Measurements from ENCODE around the gene LHPP.

Gene LHPP

DNA sequence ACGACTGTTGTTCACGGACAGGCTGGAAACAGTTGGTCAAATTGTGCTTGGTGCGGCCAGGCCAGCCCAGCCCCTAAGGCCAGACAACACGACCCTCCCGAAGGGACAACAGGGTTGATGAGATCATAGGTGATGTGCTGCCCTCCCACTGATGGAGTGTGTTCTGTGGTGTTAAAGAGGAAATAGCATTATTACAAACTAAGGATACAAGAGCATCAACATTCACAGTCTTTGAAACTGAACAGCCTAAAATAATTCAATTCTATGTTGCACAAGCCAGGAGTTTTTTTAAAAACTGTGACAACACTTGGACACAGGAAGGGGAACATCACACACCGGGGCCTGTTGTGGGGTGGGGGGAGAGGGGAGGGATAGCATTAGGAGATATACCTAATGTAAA is 194.9 kb downstream of the LHPP start:
- Mint-ChIP-seq H3K36me3 (ENCODE audit: low read depth) (no peaks in the 10 kb centered on the region), H3K4me1 (ENCODE audit: low read depth) (peaks cover 70% of the 10 kb centered on the region), H3K27ac (peak overlapping the region; percentile 9), H3K27me3 (no peaks in the 10 kb centered on the region), H3K9me3 (no peaks in the 10 kb centered on the region), H3K4me3 (no peak overlapping the region)

DNA sequence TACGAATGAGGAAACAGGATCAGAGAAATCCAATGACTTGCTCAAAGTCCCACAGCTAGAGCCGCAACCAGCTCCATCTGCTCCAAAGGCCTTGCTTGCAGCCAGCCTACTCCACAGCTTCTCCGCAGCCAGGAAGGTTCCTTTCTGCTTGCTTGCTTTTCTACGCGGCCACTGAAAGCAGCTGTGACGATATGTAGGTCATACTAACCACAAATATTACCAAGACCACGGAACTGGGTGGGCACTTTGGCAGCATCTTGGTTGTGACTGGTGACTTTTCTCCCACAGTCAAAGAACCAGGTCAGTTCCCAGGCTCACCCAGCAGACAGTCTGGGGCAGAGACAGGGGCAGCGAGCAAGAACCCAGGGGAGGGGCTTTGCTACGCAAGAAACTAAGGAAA is 196.2 kb downstream of the LHPP start:
- Mint-ChIP-seq H3K4me3 (no peak overlapping the region), H3K27me3 (no peaks in the 10 kb centered on the region), H3K36me3 (ENCODE audit: low read depth) (no peaks in the 10 kb centered on the region), H3K9me3 (no peaks in the 10 kb centered on the region), H3K27ac (no peak overlapping the region), H3K4me1 (ENCODE audit: low read depth) (peaks cover 65% of the 10 kb centered on the region)

DNA sequence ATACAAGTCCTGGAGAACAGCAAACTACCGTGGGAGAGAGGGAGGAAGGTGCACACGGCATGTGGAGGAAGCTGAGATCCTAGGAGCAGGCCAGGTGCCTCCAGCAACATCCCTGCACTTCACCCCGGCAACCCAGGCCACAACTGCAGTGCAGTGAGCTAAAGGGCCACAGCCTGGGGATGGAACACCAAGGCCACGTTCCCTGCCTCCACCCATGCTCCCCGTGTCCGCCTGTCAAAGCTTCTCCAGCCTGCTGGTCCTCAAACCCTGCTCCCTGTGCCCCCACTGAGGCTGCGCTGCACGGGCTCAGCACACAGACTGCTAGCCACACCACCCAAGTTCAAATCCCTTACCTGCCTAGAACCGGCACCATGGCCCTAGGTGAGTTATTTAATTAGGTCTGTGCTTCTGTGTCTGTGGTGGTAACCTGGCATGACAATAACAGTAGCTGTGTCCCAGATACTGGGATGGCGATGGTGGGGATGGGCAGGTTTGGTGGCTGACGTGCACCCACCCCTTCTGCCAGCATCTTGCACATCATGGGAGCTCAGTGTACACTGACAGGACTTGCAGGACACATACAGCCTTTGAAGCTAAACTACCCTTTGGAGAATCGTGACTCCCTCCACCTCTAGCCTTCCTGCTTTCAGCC is 197.1 kb downstream of the LHPP start:
- peak overlapping the region; percentile 52 for H3K27ac Mint-ChIP-seq
- no peak overlapping the region for H3K4me3 Mint-ChIP-seq
- no peaks in the 10 kb centered on the region for H3K36me3 Mint-ChIP-seq (ENCODE audit: low read depth)
- H3K9me3 Mint-ChIP-seq: no peaks in the 10 kb centered on the region
- H3K27me3 Mint-ChIP-seq: no peaks in the 10 kb centered on the region
- H3K4me1 Mint-ChIP-seq (ENCODE audit: low read depth): peaks cover 60% of the 10 kb centered on the region

DNA sequence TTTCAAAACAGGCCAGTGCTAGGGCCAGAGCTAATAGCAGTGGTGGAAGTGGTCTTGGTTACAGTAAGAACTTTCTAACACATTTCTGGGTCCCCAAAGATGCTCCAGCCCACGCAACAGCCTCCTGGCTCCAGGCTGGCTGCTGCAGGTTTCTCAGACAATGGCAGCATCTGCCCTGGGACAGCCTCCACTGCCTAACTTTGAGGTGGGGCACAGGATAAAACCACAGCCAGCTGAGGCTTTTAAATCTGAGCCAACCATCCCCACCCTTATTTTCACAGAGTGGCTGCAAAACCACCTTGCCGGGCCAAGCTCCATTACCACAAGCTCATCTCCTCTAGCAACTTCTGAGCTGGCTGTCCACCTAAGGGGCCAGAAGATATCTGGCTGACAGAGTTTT is 197.8 kb downstream of the LHPP start:
- Mint-ChIP-seq H3K4me1 (ENCODE audit: low read depth) (peaks cover 57% of the 10 kb centered on the region), H3K27ac (no peak overlapping the region), H3K9me3 (no peaks in the 10 kb centered on the region), H3K36me3 (ENCODE audit: low read depth) (no peaks in the 10 kb centered on the region), H3K4me3 (no peak overlapping the region), H3K27me3 (no peaks in the 10 kb centered on the region)

DNA sequence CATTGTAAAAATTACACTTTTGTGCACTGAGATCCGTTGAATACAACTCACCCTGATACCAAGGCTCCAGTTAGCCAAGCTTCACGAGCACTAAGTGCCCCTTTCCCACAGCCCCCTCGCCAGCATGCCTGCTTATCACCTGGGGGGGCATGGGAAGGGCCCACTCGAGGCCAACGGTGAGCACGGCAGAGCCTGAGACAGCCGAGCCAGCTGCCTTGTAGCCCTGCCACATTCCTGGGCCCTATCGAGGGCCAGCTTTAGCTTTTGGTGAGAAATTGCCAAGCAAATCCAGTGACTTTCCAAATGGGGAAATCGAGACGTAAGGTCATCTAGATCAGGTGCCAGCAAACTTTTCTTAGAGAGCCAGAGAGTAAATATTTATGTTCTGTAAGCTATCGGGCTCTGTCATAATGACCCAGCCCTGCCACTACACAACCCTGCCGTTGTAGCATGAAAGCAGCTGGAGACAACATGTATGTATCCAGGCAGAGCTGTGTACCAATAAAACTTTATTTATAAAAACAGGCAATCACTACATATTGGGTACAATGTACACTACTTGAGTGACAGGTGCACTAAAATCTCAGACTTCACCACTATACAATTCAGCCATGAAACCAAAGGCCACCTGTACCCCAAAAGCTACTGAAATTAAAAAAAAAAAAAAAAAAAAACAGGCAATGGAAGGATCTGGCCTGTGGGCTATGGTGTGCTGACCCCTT is 198.9 kb downstream of the LHPP start:
- no peaks in the 10 kb centered on the region for H3K27me3 Mint-ChIP-seq
- H3K9me3 Mint-ChIP-seq: no peaks in the 10 kb centered on the region
- H3K27ac Mint-ChIP-seq: no peak overlapping the region
- H3K36me3 Mint-ChIP-seq (ENCODE audit: low read depth): no peaks in the 10 kb centered on the region
- no peak overlapping the region for H3K4me3 Mint-ChIP-seq
- peaks cover 48% of the 10 kb centered on the region for H3K4me1 Mint-ChIP-seq (ENCODE audit: low read depth)

DNA sequence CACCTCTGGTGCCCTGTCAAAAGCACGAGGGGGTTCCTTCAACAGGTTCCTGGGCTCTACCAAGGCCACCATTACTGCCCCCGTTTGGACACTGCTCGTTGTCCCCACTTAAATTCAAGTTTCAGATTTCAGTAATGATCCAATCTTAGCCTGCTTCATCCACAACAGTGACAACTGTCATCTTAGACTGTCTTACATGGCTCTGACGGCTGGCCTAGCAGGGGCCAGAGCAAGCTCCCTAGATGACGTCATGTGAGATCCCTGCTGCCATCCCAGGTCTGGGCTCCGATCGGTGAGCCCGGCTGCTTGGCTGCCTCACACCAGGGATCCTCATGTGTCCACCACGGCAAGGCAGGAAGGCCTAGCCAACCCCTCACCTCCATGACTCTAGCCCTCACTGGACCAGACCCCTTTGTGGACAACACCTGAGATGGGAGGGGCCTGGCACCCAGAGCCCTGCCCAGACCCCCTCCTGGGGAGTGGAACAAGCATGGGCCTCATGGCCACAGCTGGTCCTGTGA is 200.1 kb downstream of the LHPP start:
- Mint-ChIP-seq H3K27ac (peak overlapping the region; percentile 78), H3K27me3 (no peaks in the 10 kb centered on the region), H3K4me3 (no peak overlapping the region), H3K4me1 (ENCODE audit: low read depth) (peaks cover 43% of the 10 kb centered on the region), H3K9me3 (no peaks in the 10 kb centered on the region), H3K36me3 (ENCODE audit: low read depth) (no peaks in the 10 kb centered on the region)

DNA sequence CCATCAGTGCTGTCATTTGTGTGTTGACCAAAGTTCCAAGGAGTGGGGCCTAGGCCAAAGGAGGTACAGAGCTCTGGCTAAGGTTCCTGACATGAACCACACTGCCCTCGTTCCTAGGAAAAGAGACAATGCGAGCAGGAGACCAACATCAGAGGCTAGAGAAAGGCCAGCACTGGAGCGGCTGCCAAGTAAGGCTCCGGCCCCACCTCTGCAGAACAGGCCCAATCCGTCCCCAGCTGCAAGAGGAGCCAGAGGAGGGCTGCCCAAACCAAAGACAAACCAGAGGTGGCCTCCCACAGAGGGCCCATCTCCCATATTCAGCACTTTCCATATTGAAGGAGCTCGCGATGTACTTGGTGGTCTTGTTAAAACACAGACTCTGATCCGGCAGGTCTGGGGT is 201.6 kb downstream of the LHPP start:
- Mint-ChIP-seq H3K36me3 (ENCODE audit: low read depth) (no peaks in the 10 kb centered on the region), H3K27ac (no peak overlapping the region), H3K4me3 (no peak overlapping the region), H3K27me3 (no peaks in the 10 kb centered on the region), H3K4me1 (ENCODE audit: low read depth) (peaks cover 40% of the 10 kb centered on the region), H3K9me3 (no peaks in the 10 kb centered on the region)
